ENCODE results near the gene LGALSL.

LGALSL gene

DNA sequence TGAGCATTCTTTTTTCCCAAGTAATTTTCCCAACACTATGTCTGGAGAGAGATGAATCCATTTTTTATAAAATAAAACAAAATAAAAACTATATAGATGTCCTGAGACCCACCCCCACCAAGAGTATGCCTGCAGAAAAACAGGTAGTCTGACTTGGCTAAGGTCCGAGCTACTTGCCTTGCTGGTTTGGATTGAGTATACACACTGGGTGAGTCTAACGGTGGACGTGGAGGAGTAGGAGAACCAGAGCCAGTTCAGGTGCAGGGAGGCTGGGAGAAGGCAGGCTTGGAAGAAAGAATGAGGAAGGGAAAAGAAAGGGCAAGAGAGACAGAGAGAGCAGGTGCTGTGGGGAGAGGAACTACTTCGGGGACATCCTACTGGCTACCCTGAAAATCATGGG, 48.9 kb downstream of the LGALSL start:
- DNase-seq, result no peak

DNA sequence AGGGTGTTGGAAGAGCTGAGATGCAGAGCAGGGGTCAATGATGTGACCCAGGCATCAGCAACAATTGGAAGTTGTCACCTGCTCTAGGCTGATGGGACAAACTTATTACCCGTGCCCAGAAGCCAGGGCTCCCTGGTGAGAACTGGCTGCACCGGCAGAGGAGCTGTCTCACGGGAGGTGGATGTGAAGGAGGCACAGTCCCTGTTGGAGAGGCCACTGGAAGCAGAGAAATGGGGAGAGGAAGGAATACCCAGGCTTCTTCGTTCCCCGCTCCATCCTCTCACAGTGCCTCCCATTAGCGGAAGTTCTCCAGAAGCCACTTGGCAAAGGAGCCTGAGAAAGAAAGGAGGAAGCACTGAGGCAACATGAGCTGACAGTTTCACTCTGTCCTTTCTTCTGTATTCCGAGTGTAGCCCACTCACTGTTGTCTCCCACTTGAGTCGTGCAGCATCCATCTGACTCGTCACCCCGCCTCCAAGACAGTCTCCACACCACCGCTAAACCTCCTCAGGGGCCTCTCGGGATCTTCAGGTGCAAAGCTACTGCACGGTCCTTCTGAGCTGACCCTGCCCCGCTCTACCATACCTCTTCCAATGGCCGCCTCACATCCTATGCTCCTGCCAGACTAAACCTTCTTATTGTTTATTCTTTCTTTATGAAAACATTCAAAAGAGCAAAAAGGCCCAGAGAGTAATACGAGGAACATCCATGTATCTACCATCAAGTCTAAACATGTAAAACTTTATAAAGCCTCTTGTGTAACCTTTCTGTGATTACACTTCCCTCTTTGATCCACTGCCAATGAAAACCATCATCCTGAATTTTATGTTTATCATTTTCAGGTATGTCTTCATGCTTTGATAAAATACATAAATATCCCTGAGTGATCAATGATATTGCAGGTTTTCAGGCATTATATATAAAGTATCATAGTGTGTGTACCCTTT, 51.1 kb downstream of the LGALSL start:
- no peak for DNase-seq

DNA sequence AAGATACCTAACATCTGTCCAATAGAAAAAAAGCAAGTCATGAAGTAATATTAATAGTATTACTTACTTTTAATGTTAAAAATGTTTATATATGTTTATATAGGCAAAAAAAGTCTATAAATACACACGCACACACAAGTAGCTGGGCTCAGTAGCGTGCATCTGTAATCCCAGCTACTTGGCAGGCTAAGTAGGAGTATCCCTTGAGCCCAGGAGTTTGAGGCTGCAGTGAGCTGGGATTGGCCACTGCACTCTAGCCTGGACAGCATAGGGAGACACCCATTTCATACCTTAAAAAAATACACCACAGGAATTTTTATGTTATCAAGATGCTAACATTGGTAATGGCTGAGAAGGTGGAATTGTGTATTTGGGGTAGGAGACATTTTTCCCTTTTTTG, 52.7 kb downstream of the LGALSL start:
- DNase-seq, result no peak

All from EL (cell line).